GM19455 (cell line): Measurements from ENCODE around the gene STMN3.

Source experiments
- ATAC-seq: cut with Tn5 transposase; IDR thresholded peaks from one replicate; pipeline ENCODE4 v1.9.1; 2021; ENCODE audit not compliant: unreplicated experiment

The STMN3 gene

DNA sequence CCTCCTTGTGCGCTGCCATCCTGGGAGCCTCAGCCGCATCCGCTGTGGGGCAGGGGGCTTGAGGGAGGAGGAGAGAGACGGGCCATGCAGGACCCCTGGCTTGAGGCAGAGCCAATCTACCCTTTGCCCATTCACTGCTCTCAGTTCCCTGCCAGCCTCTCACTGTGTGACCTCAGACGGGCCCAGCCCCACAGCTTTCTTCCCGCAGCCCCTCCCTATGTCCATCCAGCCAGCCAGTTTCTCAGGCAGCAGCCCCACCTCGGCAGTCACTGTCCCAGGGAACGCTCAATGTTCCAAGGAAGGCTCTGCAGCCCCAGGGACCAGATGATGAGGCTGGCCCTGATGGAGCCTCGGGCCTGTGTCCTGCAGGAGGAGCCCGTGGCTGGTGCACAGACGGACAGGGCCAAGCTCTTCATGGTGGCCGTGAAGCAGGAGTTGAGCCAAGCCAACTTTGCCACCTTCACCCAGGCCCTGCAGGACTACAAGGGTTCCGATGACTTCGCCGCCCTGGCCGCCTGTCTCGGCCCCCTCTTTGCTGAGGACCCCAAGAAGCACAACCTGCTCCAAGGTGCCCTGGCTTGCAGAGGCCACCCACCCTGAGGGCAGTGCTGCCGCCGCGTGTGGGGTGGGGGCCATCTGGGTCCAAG is 39.3 kb upstream of the STMN3 start:
- ATAC-seq, result no peak

DNA sequence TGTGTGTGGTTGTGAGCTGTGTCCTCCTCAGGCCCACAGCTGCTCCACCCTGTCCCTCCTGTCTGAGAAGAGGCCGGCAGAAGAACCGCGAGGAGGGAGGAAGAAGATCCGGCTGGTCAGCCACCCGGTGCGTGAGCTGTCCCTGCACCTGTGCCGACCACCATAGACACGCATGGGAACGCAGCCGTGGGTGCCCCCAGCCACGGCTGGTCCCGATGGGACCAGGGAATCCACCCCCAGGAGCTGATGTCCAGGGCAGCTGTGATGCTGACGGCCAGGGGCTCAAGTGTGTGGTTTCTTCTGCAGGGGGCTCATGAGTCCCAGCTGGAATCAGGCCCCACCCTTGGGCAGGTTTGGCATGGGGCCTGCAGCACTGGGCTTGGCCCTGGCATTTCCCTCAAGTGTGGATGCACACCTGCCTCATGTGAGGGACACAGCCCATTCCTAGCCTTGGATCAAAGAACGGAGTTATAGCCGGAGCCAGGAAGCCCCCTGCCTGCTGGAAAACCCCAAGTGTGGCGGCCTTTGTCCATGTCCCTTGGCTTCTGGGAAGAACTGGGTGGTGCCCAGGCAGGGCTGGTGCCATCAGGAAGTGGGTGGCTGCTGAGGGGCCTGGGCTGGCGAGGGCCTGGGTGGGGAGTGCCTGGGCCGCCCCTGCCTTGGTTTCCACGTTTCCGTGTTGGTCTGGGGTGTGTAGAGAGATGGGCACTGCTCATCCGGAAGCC is 38.6 kb upstream of the STMN3 start:
- ATAC-seq, result no peak

DNA sequence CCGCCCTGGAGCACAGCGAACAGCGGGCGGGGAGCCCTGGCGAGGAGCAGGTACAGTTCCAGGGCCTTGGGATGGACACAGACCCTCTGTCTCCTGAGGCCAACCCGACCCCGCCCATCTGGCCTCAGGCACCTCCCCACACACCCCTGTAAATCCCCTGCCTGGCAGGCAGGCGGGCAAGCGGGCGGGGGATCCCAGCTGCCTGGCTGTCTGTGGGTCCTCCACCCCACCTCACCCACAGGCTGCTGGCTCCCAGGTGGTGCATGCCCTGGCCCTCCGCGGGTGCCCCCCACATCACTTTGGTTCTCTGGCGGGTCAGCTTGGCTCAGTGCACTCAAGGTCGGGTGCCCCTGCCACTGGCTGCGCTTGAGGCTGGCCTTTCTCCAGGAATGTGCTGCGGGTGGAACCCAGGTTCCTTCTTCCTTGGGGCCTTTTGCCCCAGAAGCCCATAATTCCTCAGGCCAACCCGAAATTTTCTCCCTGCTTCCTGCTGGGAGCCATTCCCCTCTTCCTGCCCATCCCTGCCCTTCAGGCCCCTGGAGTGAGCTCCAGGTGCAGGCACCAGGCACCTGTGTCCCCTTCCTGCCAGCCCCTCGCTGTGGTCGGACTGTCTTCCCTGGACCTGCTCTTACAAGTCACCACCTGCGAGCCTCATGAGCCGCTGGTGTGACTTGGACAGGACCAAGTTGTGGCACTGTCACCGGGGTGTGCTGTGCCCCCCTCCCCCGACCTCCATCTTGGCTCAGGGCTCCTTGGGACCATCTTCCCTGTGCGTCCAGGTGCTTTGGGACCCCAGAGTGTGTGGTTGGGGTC is 37.9 kb upstream of the STMN3 start:
- no peak for ATAC-seq

DNA sequence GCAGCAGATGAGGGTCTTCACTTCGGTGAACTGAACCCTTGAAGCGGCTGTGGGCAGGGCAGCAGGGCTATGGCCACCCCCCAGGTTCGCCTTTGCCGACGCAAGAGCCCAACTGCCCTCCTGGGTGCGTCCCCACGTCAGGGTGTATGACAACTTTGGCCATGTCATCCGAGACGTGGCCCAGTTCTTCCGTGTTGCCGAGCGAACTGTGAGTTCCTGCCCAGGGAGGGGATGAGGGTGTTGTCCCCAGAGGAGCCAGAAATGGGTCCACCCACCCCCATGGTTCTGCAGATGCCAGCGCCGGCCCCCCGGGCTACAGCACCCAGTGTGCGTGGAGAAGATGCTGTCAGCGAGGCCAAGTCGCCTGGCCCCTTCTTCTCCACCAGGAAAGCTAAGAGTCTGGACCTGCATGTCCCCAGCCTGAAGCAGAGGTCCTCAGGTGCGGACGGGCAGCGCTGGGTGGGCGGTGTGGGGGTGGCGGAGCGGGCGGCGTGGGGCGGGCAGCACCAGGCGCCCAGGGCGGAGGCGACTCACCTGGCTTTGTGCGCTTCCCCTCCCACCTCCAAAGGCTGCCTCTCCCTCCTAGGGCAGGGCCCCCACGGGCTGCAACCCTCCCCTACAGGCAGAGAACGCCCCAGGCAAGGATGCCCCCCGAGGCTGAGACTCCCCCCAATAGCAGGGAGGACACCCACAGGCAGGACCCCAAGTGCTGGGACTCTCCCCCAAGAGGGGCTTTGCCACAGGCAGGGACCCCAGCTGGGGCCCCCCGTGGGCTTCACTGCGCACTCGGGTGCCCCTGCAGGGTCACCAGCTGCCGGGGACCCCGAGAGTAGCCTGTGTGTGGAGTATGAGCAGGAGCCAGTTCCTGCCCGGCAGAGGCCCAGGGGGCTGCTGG is 37.0 kb upstream of the STMN3 start:
- ATAC-seq, result no peak

DNA sequence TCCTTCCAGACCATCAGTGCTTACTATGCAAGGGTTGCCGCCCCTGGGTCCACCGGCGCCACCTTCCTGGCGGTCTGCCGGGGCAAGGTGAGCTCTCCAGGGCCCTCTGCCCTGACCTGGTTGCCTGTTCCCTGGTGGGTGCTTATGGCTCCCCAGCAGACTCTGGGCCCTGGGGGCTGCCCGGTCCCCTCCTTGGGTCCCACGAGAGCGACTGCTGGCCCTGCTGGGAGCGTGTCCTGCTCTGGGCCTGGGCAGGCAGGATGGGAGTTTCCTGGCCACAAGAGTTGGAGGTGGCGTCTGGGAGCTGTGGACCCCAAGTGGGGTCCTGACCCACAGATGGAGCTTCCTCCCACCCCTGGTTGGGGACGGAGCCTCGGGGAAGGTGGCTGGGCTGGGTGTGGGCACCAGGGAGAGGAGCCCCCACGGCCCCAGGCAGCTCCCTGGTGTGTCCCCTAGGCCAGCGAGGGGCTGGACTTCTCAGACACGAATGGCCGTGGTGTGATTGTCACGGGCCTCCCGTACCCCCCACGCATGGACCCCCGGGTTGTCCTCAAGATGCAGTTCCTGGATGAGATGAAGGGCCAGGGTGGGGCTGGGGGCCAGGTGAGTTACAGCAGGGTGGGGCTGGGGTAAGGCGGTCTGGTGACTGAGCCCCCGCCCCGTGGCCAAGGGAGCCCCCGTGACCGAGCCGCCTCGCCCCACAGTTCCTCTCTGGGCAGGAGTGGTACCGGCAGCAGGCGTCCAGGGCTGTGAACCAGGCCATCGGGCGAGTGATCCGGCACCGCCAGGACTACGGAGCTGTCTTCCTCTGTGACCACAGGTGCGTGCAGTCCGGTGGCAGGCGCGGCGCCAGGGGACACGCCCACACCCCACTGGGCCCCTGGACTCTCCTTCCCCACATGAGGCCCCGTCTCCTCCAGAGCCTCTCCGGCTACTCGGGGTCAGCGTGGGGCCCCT is 36.1 kb upstream of the STMN3 start:
- ATAC-seq, result no peak

DNA sequence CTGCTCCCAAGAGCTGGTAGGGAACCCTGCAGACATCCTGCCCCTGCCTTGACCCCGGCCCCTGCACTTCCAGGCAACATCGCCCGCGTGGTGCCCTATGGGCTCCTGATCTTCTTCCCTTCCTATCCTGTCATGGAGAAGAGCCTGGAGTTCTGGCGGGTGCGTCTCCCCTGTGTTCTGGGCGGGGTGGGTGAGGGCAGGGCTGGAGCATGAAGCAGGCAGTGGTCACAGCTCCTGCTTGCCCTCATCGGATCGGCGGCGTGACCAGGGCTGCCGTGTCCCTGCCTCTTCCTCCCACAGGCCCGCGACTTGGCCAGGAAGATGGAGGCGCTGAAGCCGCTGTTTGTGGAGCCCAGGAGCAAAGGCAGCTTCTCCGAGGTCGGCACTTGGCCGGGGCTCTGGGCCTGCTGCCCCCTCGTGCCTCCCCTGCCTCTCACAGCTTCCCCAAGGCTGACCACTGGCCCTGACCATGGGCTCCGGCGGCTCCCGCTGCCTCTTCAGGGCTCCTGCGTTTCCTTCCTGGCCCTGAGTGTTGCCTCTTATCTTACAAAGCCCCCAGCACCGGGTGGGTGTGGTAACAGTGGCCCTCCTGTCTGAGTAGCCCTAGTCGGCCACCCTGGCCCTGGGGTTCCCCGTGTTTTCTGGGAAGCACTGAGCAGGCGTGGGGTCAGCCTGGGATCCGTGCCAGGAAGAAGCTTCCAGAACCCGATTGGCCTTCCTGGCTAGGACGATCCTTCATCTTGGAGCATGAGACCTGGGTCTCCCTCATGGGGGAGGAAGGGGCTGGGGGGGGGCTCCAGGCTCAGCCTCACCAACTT is 35.2 kb upstream of the STMN3 start:
- ATAC-seq, result no peak

DNA sequence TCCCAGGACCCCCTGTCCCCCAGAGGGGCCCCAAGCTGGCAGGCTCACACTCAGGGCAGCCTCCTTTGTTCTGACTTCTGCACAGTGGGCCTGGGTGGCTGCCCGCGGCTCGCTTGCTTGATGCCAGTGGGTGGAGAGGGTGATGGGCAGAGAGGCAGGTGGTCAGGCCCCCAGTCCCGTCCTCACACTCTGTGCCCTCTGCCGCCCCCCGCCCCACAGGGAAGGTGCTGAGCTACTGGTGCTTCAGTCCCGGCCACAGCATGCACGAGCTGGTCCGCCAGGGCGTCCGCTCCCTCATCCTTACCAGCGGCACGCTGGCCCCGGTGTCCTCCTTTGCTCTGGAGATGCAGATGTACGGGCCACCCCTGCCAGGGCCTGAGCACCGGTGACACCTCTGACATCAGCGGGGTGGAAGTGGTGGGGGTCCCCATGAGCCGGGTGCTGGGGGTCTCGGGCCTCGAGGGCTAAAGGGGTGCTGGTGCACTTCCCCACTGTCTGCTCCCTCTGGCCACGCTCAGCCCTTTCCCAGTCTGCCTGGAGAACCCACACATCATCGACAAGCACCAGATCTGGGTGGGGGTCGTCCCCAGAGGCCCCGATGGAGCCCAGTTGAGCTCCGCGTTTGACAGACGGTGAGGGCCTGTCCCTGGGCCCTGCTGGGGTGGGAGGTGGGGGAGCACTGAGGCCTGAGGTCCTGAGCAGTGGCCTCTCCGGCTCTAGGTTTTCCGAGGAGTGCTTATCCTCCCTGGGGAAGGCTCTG is 34.4 kb upstream of the STMN3 start:
- no peak for ATAC-seq

DNA sequence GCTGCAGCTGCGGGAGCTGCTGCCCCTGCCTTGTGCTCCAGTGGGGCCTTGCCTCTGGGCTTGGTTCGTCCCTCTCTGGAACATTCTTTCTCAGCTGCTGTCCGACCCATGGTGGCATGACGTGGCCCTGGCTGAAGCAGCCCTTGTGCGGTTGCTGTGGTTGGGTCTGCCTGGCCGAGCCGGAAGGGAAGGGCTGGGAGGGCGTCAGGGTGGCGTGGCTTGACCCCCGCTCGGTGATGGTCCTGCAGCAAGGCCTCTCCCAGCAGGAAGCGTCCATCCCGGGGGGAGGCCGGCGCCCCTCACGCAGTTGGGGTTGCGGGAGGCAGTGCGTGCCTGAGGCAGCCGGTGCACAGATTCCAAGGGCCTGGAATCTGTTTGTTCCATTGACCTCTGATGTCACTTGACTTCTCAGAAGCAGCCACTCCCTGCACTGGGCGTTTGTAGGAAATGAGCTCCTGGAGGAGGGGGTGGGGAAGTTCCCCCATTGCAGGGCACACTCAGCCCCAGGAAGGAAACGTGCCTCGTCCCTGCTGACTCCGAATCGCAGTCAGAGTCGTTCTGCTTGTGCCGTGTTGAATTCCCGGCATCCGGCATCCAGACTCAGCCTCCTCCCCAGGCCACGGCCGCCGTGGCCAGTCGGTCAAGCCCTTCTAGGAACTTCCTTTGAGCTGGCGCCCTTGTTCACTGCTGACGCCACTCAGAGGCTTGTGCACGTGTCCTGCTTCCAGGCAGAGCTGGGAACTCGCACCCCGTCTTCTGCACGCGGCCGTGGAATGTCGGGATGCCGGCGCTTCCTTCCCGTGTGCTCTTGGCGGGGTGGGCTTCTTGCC is 33.5 kb upstream of the STMN3 start:
- no peak for ATAC-seq

DNA sequence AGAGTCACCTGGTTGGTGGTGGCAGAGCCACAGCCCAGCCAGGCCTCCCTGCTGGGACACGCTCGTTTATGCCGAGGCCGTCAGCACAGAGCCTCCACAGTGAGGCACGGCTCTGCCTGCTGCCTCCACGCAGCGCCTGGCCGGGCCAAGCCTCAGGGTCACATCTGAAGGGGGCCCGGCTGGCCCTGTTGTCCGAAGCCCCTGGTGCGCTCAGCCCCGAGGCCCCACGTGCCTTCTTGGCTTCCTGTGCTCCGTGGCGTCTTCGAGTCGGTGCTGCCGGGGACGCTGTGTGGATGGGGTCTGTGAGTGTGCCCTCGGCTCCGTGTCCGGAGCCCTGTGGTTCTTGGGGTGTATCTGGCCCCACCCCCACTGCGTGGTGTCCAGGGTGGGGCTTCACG is 32.9 kb upstream of the STMN3 start:
- ATAC-seq, result no peak

DNA sequence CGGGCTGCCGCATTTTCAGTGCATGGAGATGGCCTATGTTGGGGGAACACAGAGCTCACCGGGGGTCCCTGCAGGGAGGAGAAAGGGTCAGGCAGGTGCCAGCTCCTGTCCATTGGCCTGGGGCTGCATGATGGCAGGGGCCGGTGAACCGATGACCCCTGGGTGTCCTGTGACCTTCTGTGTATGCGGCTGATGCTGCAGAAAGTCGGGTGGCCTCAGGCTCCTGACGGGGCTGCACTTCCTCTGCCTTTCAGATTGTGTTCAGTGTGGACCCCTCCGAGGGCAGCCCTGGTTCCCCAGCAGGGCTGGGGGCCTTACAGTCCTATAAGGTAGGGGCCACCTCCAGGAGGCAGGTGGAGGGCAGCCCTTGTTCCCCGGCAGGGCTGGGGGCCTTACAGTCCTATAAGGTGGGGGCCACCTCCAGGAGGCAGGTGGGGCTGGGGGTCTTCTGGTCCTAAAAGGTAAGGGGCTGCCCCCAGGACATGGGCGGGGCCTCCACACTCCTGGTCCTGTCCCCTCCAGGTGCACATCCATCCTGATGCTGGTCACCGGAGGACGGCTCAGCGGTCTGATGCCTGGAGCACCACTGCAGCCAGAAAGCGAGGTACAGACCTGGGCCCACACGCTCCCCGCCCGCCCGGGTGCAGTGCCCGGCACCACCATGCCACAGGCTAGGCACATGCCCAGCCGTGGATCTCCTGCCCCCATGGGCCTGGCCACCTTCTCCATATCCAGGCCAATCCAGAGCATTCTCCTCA is 32.2 kb upstream of the STMN3 start:
- no peak for ATAC-seq

DNA sequence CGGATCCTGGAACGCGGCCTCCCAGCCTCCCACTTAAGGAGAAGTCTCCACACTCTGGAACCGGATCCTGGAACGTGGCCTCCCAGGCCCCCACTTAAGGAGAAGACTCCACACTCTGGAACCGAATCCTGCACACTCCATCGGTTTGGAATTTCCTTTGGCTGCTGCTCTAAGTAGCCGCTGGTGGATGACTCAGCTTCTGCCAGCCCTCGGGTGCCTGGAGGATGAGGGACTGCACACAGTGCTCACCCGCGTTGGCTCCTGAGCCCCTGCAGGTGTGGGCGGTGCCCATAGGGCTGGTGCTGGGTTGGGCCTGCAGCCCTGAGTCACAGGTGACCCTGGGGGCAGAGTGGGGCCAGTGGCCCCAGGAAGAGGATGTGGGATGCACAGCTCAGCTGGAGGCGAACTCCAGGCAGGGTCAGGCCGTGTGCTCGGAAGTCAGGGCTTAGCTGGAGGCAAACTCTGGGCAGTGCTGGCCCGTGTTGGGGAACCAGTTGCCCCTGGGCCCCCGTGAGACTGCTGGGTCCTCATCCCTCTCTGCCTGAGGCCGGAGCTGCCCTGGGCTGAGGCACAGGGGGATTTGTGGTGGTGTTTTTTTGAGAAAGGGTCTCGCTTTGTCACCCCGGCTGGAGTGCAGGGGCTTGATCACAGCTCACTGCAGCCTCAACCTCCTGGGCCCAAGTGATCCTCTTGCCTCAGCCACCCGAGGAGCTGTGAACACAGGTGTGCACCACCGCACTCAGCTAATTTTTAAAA is 29.3 kb upstream of the STMN3 start:
- no peak for ATAC-seq

DNA sequence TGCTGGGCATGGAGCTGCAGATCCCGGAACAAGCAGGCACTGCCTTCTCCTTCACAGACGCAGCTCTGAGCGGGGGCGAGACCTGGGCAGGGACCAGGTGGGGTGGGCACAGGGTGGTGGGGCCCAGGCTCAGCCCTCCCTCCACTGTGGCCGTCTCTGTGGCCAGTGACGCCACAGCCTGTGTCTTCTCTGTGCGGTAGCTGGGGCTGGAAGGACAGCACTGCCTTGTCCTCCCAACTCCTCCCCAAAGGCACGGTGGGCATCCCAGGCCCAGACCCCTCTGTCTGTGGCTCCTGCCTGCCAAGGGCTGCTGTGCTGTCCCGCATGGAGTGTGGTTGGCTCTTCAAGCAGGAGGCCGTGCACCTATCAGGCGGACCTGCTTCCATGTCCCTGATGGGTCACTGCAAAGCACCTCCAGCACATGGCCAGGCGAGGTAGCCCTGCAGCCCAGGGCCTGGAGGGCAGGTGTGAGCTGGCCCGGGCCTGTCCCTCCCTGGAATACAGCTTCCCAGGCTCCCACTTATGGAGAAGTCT is 28.5 kb upstream of the STMN3 start:
- ATAC-seq, result no peak

DNA sequence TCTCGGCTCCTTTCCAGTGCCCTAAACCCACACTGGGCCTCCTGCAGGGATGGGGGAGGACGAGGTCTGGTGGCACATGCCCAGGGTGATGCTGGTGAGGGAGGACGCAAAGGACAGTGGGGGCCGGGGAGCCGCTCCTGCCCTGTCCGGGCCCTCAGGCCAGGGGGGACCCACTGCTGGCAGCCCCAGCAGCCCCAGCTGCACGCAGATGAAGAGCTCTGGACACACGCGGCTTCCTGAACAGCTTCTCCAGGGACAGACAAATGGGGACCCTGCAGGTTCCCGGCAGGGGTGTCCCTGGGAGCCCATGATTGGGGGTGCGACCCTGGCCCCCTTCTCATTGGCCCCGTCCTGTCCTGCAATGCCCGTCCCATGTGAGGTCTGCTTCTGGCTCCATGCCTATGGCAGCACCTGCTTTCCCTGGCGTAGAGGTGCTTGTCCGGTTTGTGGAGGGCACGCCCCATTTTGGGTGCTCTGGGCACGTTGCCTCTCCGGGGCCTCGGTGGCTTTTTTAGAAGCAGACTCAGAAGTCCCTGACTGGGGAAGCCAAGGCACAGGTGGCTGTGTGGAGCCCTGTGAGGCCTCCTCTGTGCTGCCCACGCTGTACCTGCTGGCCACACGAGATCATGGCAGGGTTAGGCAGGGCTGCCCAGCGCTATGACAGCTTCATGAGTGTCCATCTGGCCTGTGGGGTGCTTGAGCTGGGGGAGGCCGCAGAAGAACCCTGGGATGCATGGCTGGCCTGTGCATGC is 27.8 kb upstream of the STMN3 start:
- no peak for ATAC-seq

DNA sequence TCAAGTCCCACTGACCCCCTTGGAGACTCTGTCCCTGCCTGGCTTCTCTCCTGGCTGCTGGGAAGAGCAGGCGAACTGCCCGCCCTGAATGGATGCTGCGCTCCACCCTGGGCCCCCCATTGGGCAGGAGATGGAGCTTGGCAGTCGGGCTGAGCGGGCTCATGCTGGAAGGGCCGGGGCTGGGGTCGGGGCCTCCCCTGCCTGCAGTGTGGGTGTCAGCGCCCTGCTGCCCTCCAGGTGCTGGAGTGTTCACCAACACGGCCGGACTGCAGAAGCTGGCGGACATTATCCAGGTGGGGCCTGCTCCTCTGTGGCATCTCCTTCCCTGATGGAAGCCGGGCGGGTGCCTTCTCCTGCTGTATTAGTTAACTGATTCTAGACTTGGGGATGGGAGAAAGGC is 27.2 kb upstream of the STMN3 start:
- no peak for ATAC-seq

DNA sequence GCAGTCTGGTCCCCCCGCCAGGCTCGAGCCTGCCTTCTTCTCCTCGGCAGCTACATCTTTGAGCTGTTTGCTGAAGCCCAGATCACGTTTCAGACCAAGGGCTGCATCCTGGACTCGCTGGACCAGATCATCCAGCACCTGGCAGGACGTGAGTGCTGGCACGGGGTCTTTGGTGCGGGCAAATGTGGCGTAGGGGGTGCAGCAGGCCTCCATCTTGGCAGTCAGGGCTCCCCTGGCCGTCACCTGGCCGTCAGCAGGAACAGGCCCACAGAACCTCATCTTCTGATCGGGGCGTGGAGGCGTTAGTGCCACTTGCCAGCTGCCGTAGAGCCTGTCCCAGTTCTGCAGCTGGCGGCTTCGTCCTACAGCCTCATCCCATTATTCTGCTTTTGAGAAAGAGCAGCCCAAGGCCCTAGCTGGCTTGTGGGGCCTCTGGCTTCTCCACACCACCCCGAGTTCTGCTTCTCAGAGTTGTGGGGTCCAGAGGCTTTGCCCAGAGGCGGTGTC is 26.6 kb upstream of the STMN3 start:
- no peak for ATAC-seq
